ENCODE results near the gene BMP8A.
"Not testable (repeated sequence)": the region's sequence is repeated elsewhere in the genome, so short reads cannot be mapped to it uniquely, and the experiment has no call there.

Gene BMP8A

GRCh38 chr1:39452540-39452939, 38.9 kb upstream of the BMP8A start:
- no peak overlapping the region for H3K27ac ChIP-seq
- TF ChIP-seq CTCF (conservative IDR thresholded peaks at IDR 0.05) = no peak
- TF ChIP-seq ZFX (IDR thresholded peaks at IDR 0.05) = no peak

GRCh38 chr1:39453603-39454002, 37.8 kb upstream of the BMP8A start:
- no peak overlapping the region for H3K27ac ChIP-seq
- TF ChIP-seq CTCF (conservative IDR thresholded peaks at IDR 0.05) = no peak
- no peak for TF ChIP-seq ZFX (IDR thresholded peaks at IDR 0.05)

- no peak overlapping the region for H3K27ac ChIP-seq
- TF ChIP-seq ZFX (IDR thresholded peaks at IDR 0.05) = no peak
- TF ChIP-seq CTCF (conservative IDR thresholded peaks at IDR 0.05) = no peak
These were observed 32.4 kb upstream of the BMP8A start for GRCh38 chr1:39458991-39459390.

- no peak overlapping the region for H3K27ac ChIP-seq
- TF ChIP-seq ZFX (IDR thresholded peaks at IDR 0.05) = no peak
- no peak for TF ChIP-seq CTCF (conservative IDR thresholded peaks at IDR 0.05)
These were observed 29.4 kb upstream of the BMP8A start for GRCh38 chr1:39462074-39462473.

GRCh38 chr1:39466413-39467107, 24.9 kb upstream of the BMP8A start:
- H3K27ac ChIP-seq = no peak overlapping the region
- TF ChIP-seq CTCF (conservative IDR thresholded peaks at IDR 0.05) (no peak), ZFX (IDR thresholded peaks at IDR 0.05) (no peak)

GRCh38 chr1:39467108-39467720, 24.2 kb upstream of the BMP8A start:
- not testable (repeated sequence) for H3K27ac ChIP-seq

GRCh38 chr1:39469150-39469549, 22.3 kb upstream of the BMP8A start:
- no peak overlapping the region for H3K27ac ChIP-seq
- TF ChIP-seq CTCF (conservative IDR thresholded peaks at IDR 0.05) (no peak), ZFX (IDR thresholded peaks at IDR 0.05) (no peak)

GRCh38 chr1:39470040-39470439, 21.4 kb upstream of the BMP8A start:
- no peak for TF ChIP-seq ZFX (IDR thresholded peaks at IDR 0.05)
- no peak for TF ChIP-seq CTCF (conservative IDR thresholded peaks at IDR 0.05)
- H3K27ac ChIP-seq = no peak overlapping the region
